ENCODE measurements around the gene NOX1. TPM values are rescaled to one million over a fixed set of nuclear protein-coding genes. Genes with fewer than 3 reads are reported as not detected.

NOX1 gene
- total RNA-seq, 2 donors from 2014 or later = 0.82 TPM; not detected in 1

DNA sequence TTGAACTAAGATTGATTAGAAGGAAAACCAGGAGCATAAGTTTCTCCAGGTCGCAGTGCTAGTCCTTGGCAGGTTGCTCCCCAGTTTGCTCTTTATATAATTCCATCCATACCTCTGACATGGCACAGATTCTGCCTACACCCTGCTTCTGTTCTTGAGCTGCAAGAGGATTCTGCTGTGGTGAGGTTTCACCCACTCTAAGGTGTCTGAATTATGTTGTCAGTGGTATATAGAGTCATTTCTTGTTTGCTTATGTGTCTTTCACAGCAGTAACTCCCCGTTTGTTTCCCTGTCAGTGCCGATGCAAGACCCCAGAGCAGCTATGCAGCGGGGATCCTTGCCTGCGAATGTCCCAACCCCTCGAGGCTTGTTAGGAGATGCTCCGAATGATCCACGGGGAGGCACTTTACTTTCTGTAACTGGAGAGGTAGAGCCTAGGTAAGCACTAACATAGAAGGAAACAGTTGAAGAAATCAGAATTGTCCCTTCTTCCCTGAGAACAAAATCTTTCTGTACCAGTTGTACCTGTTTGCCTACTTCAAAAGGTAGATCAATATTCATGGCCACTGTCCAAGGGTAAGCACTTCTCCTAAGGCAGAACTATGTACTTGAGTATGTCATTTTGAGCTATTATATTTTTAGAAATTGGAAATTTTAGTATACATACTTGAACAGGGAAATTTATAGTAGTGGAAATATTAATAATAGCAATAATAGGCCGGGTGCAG is 42.8 kb downstream of the NOX1 start:
- H3K27me3 ChIP-seq = no peaks in the 10 kb centered on the region
- no peak overlapping the region for H3K27ac ChIP-seq
- TF ChIP-seq, protein P1, sequence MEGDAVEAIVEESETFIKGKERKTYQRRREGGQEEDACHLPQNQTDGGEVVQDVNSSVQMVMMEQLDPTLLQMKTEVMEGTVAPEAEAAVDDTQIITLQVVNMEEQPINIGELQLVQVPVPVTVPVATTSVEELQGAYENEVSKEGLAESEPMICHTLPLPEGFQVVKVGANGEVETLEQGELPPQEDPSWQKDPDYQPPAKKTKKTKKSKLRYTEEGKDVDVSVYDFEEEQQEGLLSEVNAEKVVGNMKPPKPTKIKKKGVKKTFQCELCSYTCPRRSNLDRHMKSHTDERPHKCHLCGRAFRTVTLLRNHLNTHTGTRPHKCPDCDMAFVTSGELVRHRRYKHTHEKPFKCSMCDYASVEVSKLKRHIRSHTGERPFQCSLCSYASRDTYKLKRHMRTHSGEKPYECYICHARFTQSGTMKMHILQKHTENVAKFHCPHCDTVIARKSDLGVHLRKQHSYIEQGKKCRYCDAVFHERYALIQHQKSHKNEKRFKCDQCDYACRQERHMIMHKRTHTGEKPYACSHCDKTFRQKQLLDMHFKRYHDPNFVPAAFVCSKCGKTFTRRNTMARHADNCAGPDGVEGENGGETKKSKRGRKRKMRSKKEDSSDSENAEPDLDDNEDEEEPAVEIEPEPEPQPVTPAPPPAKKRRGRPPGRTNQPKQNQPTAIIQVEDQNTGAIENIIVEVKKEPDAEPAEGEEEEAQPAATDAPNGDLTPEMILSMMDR (IDR thresholded peaks at IDR 0.05) = no peak
- H3K4me3 ChIP-seq = no peak overlapping the region
- H3K4me1 ChIP-seq = no peaks in the 10 kb centered on the region
- no peaks in the 10 kb centered on the region for H3K36me3 ChIP-seq
- no peak for DNase-seq (ENCODE audit: low spot score)
- H3K9me3 ChIP-seq = no peaks in the 10 kb centered on the region

DNA sequence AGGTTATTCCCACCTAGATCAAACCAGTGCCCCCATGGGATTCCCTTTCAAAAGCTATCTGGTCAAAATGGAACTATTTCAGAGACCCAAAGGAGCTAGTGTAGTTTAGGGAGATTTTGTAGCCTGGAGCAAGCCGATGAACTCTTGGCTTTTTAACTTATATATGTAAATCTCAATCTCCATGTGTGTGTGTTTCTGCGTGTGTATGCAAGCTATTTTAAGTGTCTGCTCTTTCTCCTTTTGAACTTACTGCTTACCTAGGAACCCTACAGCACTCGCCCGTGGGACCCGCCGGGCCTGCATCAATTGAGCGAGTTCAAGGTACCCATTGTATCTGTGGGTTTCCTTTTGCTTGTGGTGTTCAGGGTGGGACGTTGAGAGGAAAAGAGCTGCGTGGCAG is 43.6 kb downstream of the NOX1 start:
- H3K4me1 ChIP-seq = no peaks in the 10 kb centered on the region
- DNase-seq (ENCODE audit: low spot score) = no peak
- H3K4me3 ChIP-seq = no peak overlapping the region
- TF ChIP-seq, protein P1 (IDR thresholded peaks at IDR 0.05) = no peak
- H3K9me3 ChIP-seq = no peaks in the 10 kb centered on the region
- no peaks in the 10 kb centered on the region for H3K36me3 ChIP-seq
- H3K27me3 ChIP-seq = no peaks in the 10 kb centered on the region
- no peak overlapping the region for H3K27ac ChIP-seq

DNA sequence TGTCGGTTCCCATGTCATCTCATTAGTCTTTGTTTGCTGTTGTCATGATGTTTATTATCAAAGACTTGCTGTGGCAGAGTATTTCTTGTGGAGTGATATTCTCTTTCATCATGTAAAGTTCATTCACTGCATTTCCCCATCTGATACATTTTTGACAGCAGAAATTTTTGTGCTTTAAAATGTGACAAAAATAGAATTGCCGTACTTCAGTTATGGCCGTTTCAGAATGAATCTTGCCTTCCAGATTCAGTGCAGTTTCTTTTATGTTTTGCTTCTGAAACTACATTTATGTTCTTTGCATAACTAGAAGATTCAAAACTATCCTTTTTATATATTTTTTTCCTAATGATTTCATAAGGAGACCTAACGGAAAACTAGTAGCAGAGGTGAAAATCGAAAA is 44.0 kb downstream of the NOX1 start:
- Histone ChIP-seq H3K4me1 (no peaks in the 10 kb centered on the region), H3K36me3 (no peaks in the 10 kb centered on the region), H3K9me3 (no peaks in the 10 kb centered on the region), H3K27ac (no peak overlapping the region), H3K27me3 (no peaks in the 10 kb centered on the region), H3K4me3 (no peak overlapping the region)
- DNase-seq (ENCODE audit: low spot score) = no peak
- TF ChIP-seq, protein P1 (IDR thresholded peaks at IDR 0.05) = no peak

DNA sequence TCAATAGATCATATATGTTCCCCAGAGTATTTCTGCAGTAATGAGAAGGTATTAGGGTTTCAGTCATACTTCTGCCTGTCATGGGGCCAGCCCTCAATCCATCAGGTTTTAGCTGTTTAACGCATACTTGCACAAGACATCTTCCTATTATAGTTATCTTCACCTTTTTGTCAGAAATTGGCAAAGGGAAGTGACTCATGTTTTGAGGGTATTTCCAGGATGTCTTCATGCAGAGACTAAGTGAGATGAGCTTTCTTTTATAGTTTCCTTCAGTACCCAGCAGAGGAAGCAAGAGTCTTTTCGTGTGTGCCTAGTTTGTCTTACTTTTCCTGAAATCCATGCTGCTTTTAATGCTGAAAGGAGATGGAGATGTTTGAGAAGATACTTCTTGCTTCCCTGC is 44.4 kb downstream of the NOX1 start:
- Histone ChIP-seq H3K9me3 (no peaks in the 10 kb centered on the region), H3K4me3 (no peak overlapping the region), H3K27me3 (no peaks in the 10 kb centered on the region), H3K36me3 (no peaks in the 10 kb centered on the region), H3K27ac (no peak overlapping the region), H3K4me1 (no peaks in the 10 kb centered on the region)
- DNase-seq (ENCODE audit: low spot score) = no peak
- TF ChIP-seq, protein P1 (IDR thresholded peaks at IDR 0.05) = no peak

DNA sequence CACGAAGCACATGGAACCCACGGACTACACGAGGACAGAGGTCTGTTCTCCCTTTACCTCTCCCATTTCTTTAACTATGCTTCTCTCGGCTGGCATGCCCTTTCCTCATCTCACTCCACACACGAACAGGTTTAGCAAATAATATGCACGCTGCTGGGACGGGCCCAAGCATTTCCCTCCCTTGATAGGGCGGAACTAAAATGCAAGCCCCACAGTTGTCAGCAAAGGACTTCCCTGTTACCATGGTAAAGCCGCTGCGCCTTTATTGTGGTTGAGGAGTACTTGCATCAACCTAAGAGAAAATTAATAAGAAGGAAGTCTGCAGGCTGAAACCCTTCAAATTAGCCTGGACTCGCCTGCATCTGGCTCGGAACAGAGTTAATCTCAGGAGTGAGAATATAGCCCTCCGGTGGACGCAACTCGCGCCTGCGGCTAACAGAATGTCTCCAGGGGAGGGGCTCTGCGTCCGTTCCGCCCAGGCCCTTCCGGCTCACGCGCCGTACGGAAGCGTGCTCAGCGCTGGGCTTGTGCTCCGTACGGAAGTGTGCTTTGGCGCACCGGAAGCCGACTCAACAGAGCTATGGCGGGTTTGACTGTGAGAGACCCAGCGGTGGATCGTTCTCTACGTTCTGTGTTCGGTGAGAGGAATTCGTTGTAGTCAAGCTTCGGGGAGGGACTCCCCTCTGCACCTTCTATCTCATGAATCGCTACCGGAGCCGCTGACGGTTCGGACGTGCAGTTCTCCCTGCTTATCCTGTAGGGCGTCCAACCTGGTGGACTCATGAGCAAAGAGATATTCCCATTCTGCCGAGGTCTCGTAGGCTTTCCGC is 54.1 kb downstream of the NOX1 start, which contains the start of gene CSTF2:
Gene CSTF2 (plus strand): TSS at position 555 of the 830 bp plus-strand sequence. CDS start 26 bp downstream, at position 581.
- Histone ChIP-seq H3K4me3 (peak within 1 kb of the TSS; percentile 58 to 61), H3K27me3 (no peaks in the 10 kb centered on the region), H3K36me3 (peaks cover 6% of the 10 kb centered on the region), H3K9me3 (no peaks in the 10 kb centered on the region), H3K4me1 (no peaks in the 10 kb centered on the region), H3K27ac (peak within 1 kb of the TSS; percentile 42 to 69)
- peak; percentile 66 for DNase-seq (ENCODE audit: low spot score)
- TF ChIP-seq, protein P1 (IDR thresholded peaks at IDR 0.05) = no peak

Data from right atrium auricular region (tissue), 2 donors.